Measurements from ENCODE around the gene FRS2.

FRS2 gene

GRCh38 chr12:69470189-69471075, at the start of gene FRS2:
Gene FRS2, plus strand, starts transcription at chr12:69470388. Its CDS starts 98,643 bp downstream, at chr12:69569031.
- TF ChIP-seq, protein P1, sequence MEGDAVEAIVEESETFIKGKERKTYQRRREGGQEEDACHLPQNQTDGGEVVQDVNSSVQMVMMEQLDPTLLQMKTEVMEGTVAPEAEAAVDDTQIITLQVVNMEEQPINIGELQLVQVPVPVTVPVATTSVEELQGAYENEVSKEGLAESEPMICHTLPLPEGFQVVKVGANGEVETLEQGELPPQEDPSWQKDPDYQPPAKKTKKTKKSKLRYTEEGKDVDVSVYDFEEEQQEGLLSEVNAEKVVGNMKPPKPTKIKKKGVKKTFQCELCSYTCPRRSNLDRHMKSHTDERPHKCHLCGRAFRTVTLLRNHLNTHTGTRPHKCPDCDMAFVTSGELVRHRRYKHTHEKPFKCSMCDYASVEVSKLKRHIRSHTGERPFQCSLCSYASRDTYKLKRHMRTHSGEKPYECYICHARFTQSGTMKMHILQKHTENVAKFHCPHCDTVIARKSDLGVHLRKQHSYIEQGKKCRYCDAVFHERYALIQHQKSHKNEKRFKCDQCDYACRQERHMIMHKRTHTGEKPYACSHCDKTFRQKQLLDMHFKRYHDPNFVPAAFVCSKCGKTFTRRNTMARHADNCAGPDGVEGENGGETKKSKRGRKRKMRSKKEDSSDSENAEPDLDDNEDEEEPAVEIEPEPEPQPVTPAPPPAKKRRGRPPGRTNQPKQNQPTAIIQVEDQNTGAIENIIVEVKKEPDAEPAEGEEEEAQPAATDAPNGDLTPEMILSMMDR (conservative IDR thresholded peaks at IDR 0.05; ENCODE audit: low read depth, low read length): peak; percentile 65
- peak within 1 kb of the TSS; percentile 93 for H3K4me3 ChIP-seq (ENCODE audit: low read depth, low read length)
- DNase-seq (ENCODE audit: low read depth): peak; percentile 93

- H3K4me3 ChIP-seq (ENCODE audit: low read depth, low read length): no peak overlapping the region
Measured at GRCh38 chr12:69421548-69421947, 48.6 kb upstream of the FRS2 start.

GRCh38 chr12:69423037-69423905, 46.9 kb upstream of the FRS2 start:
- TF ChIP-seq, protein P1 (conservative IDR thresholded peaks at IDR 0.05; ENCODE audit: low read depth, low read length): no peak
- no peak for DNase-seq (ENCODE audit: low read depth)
- H3K4me3 ChIP-seq (ENCODE audit: low read depth, low read length): no peak overlapping the region

More at GRCh38 chr12:69421548-69421947, 48.6 kb upstream of the FRS2 start:
- TF ChIP-seq, protein P1 (conservative IDR thresholded peaks at IDR 0.05; ENCODE audit: low read depth, low read length): no peak
- no peak for DNase-seq (ENCODE audit: low read depth)

DNA sequence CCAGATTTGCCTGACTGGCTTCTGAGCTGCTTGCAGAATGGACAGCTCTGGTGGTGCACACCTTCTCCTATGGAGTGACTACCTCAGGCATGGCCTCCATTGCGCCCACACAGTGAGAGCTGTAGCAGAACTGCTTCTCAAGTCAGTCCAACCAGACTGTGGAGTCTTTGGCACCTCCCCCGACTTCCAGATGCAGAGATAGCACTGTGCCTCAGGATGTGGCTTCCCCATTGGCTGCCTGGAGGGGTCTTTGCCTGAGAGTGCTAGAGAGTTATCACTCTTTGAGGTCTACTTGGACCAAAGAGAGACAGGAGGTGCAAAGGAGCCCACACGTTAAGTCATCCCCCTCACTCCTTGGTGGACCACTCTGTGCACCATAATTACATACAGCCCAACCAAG, 44.8 kb upstream of the FRS2 start:
- no peak overlapping the region for H3K4me3 ChIP-seq (ENCODE audit: low read depth, low read length)
- TF ChIP-seq, protein P1 (conservative IDR thresholded peaks at IDR 0.05; ENCODE audit: low read depth, low read length): no peak
- DNase-seq (ENCODE audit: low read depth): no peak

DNA sequence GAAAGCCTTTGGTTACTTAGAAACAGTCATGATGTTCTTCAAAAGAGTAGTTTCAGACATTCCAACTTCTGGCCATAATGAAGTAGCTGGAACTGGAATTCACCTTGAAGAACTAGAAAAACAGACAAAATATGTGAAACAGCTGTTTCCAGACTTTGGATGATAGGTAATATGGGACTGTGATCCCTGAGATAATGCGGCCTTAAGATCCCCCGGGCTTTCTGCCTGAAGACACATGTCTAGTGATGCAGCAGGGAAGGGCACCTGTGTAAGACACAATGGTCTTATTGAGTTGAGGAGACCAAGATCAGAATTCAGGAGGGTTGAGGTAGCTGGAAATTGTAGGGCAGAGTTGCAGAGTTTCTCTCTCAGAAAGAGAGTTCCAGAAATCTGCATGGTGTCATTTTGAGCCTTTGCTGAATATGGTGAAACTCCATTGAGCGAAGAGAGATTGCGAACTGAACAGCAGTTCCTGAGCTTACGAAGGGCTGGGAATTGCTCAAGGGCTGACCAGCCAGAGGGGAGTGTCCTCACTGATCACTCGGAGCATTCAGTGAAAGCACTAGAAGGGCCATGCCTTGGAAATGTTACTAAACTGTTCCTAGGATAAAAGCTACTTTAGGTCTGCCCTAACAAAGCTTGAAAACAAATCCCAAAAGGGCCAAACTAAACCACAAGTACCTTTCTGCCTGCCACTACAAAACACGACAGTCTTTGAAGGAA, 41.7 kb upstream of the FRS2 start:
- DNase-seq (ENCODE audit: low read depth): peak; percentile 53
- no peak overlapping the region for H3K4me3 ChIP-seq (ENCODE audit: low read depth, low read length)
- TF ChIP-seq, protein P1 (conservative IDR thresholded peaks at IDR 0.05; ENCODE audit: low read depth, low read length): no peak

DNA sequence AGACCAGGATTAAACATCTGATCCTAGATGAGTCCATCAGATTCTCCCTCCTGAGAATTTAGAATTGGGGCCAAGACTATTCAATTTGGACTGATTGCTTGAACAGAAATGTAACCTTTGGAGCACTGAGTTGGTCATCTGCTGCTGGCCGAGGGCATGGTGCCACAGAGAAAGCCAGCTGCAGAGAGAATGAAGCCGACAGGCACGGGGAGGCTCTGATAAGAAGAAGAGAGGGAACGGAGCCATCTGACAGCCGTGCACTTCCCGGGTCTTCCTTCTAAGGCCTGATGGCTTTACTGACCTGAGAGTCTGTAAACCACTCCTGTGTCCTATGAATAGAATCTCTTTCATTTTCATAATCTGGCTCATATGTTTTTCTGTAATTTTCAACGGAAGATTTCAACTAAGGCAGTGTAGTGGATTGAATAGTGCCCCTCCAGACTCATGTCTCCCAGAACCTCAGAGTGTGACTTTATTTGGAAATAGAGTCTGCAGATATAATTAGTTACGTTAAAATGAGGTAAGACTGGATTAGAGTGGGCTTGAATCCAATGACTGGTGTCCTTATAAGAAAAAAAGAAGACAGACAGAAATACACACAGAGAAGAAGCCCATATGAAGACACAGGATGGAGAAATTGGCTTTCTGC, 39.1 kb upstream of the FRS2 start:
- TF ChIP-seq, protein P1 (conservative IDR thresholded peaks at IDR 0.05; ENCODE audit: low read depth, low read length): no peak
- H3K4me3 ChIP-seq (ENCODE audit: low read depth, low read length): no peak overlapping the region
- DNase-seq (ENCODE audit: low read depth): no peak
